ENCODE data around the gene UBE2M. TPM values are rescaled to one million over a fixed set of nuclear protein-coding genes. Genes with fewer than 3 reads are reported as not detected.
"Not testable (repeated sequence)": the region's sequence is repeated elsewhere in the genome, so short reads cannot be mapped to it uniquely, and the experiment has no call there.

UBE2M gene
- total RNA-seq, 1 donor from 2014 or later: 53.8 TPM

- H3K27me3 ChIP-seq: no peaks in the 10 kb centered on the region
- H3K4me1 ChIP-seq: peaks cover 15% of the 10 kb centered on the region
- peak overlapping the region; percentile 97 for H3K27ac ChIP-seq
- no peak for TF ChIP-seq CTCF (IDR thresholded peaks at IDR 0.05)
- H3K9me3 ChIP-seq: no peaks in the 10 kb centered on the region
- ATAC-seq (peak; percentile 50), DNase-seq (peak; percentile 74)
- H3K36me3 ChIP-seq: peaks cover 41% of the 10 kb centered on the region
- intact Hi-C loops (cut with DNase I): no loop called here
- peak overlapping the region; percentile 90 for H3K4me3 ChIP-seq
Measured at GRCh38 chr19:58544591-58545285, 13.7 kb downstream of the UBE2M start.

GRCh38 chr19:58543826-58544590 lies 14.4 kb downstream of the UBE2M start, which contains the start of gene TRIM28:
Gene TRIM28, plus strand, starts transcription at chr19:58544064. Its CDS starts 694 bp downstream, at chr19:58544758.
- DNase-seq (peak; percentile 99), ATAC-seq (peak; percentile 96)
- intact Hi-C loops (cut with DNase I): no loop called here
- H3K27ac ChIP-seq: peak within 1 kb of the TSS; percentile 97
- H3K4me3 ChIP-seq: peak within 1 kb of the TSS; percentile 90
- no peaks in the 10 kb centered on the region for H3K27me3 ChIP-seq
- TF ChIP-seq CTCF (IDR thresholded peaks at IDR 0.05): no peak
- peaks cover 15% of the 10 kb centered on the region for H3K4me1 ChIP-seq
- H3K36me3 ChIP-seq: peaks cover 34% of the 10 kb centered on the region
- no peaks in the 10 kb centered on the region for H3K9me3 ChIP-seq

- Histone ChIP-seq H3K36me3 (peaks cover 22% of the 10 kb centered on the region), H3K4me3 (peak overlapping the region; percentile 62), H3K27ac (peak overlapping the region; percentile 97), H3K4me1 (peaks cover 24% of the 10 kb centered on the region)
- DNase-seq; intact Hi-C loops (cut with DNase I); ATAC-seq; H3K27me3 ChIP-seq; H3K9me3 ChIP-seq: not testable (repeated sequence)
Measured at GRCh38 chr19:58542641-58543372, 15.6 kb downstream of the UBE2M start.

GRCh38 chr19:58539169-58539559 lies 19.2 kb downstream of the UBE2M start:
- intact Hi-C loops (cut with DNase I); ATAC-seq; H3K4me3 ChIP-seq; H3K36me3 ChIP-seq; H3K27ac ChIP-seq; DNase-seq; H3K9me3 ChIP-seq: not testable (repeated sequence)
- peaks cover 11% of the 10 kb centered on the region for H3K4me1 ChIP-seq
- peaks cover 14% of the 10 kb centered on the region for H3K27me3 ChIP-seq

GRCh38 chr19:58538257-58539168 lies 19.9 kb downstream of the UBE2M start:
- Histone ChIP-seq H3K27ac (peak overlapping the region; percentile 17), H3K4me1 (peaks cover 11% of the 10 kb centered on the region), H3K4me3 (peak overlapping the region; percentile 37), H3K36me3 (no peaks in the 10 kb centered on the region), H3K9me3 (no peaks in the 10 kb centered on the region), H3K27me3 (peaks cover 14% of the 10 kb centered on the region)
- DNase-seq (no peak), ATAC-seq (peak; percentile 89)
- intact Hi-C loops (cut with DNase I): no loop called here
- no peak for TF ChIP-seq CTCF (IDR thresholded peaks at IDR 0.05)
